Neural crest cell (in vitro differentiated cells): ENCODE data around the gene ETFRF1. TPM values are rescaled to one million over a fixed set of nuclear protein-coding genes. Genes with fewer than 3 reads are reported as not detected.

Source experiments
- DNase-seq: peaks from one replicate; pipeline ENCODE4 v3.0.0; 2021; ENCODE audit warnings: low read depth, mixed read lengths, low spot score
- H3K27ac Mint-ChIP-seq: one replicate; pipeline ENCODE4 v1.8.0; 2021; ENCODE audit warnings: mild to moderate bottlenecking, mixed read lengths; ENCODE audit not compliant: unreplicated experiment
- H3K27me3 Mint-ChIP-seq: 2 replicates; pipeline ENCODE4 v1.8.0; 2021; ENCODE audit warnings: low read depth, mild to moderate bottlenecking, mixed read lengths
- H3K36me3 Mint-ChIP-seq: 2 replicates; pipeline ENCODE4 v1.8.0; 2021; ENCODE audit warnings: low read depth, mild to moderate bottlenecking, mixed read lengths
- H3K4me1 Mint-ChIP-seq: 2 replicates; pipeline ENCODE4 v1.8.0; 2021; ENCODE audit warnings: mixed read lengths
- H3K4me3 Mint-ChIP-seq: one replicate; pipeline ENCODE4 v1.8.0; 2021; ENCODE audit warnings: mild to moderate bottlenecking, mixed read lengths
- H3K9me3 Mint-ChIP-seq: 2 replicates; pipeline ENCODE4 v1.8.0; 2021; ENCODE audit warnings: mixed read lengths
- total RNA-seq: library from RNA; stranded (reverse); gene quantifications from 2 replicates; pipeline ENCODE4 v1.2.1, GENCODE V29; 2021
- TF ChIP-seq, protein P1 (sequence below): fragments of 200-600 bp; sonication (generic); conservative IDR thresholded peaks from 2 replicates; pipeline ENCODE4 v1.5.0; 2021; ENCODE audit warnings: antibody characterized with exemption, mild to moderate bottlenecking

ETFRF1 gene
- total RNA-seq, 1 donor from 2014 or later: 14.1 TPM

DNA sequence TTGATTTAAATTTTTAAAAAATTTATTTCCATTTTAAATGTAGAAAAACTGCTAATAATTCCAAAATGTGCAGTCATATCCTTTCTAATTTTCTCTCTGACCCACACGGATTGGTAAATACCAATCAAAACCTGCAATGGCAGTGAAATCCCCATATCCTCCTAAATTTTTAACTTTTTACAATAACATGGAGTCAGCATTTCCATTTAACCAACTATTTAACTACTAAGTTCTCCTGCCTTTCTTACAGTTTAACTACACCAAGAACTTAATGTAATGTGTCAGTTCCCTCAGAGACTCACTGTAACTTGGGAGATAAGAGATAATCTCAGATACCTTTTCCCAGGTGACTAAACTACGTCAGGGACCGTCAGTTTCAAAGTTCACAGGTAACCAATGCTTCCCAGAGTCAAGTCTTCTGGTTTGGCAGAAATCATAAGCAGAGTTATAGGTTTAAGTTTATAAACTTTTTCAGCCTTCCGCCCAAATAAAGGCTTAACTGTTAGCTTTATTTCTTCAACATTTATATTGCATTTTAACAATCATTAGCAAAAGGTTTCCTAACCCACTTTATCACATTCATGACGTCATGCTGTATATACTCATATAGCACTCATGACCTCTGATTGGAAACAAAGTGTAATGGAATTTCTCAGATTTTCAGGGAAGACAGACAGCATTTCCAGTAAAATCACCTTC, 48.1 kb downstream of the ETFRF1 start:
- H3K27ac Mint-ChIP-seq: no peak overlapping the region
- TF ChIP-seq, protein P1, sequence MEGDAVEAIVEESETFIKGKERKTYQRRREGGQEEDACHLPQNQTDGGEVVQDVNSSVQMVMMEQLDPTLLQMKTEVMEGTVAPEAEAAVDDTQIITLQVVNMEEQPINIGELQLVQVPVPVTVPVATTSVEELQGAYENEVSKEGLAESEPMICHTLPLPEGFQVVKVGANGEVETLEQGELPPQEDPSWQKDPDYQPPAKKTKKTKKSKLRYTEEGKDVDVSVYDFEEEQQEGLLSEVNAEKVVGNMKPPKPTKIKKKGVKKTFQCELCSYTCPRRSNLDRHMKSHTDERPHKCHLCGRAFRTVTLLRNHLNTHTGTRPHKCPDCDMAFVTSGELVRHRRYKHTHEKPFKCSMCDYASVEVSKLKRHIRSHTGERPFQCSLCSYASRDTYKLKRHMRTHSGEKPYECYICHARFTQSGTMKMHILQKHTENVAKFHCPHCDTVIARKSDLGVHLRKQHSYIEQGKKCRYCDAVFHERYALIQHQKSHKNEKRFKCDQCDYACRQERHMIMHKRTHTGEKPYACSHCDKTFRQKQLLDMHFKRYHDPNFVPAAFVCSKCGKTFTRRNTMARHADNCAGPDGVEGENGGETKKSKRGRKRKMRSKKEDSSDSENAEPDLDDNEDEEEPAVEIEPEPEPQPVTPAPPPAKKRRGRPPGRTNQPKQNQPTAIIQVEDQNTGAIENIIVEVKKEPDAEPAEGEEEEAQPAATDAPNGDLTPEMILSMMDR: no peak
- H3K27me3 Mint-ChIP-seq: no peaks in the 10 kb centered on the region
- peaks cover 11% of the 10 kb centered on the region for H3K4me1 Mint-ChIP-seq
- peaks cover 10% of the 10 kb centered on the region for H3K36me3 Mint-ChIP-seq
- peaks cover 3% of the 10 kb centered on the region for H3K9me3 Mint-ChIP-seq
- DNase-seq: no peak
- no peak overlapping the region for H3K4me3 Mint-ChIP-seq

DNA sequence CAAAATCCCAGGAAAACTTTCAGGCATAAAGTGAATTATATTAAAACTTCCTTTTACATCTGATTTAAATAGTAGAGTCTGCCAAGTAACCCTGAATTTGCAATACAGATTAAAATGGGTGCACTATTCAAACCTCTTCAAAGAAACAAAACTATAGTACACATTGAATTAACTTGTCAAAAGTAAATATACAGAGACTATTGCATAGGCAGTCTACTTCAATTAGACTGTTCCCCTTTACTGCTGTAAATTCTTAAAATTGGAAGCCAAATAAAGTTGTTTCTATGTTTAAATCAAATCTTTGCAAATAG, 48.6 kb downstream of the ETFRF1 start:
- Mint-ChIP-seq H3K9me3 (peaks cover 3% of the 10 kb centered on the region), H3K27me3 (no peaks in the 10 kb centered on the region), H3K36me3 (peaks cover 10% of the 10 kb centered on the region), H3K4me1 (peaks cover 14% of the 10 kb centered on the region), H3K27ac (no peak overlapping the region), H3K4me3 (no peak overlapping the region)
- no peak for DNase-seq
- TF ChIP-seq, protein P1: no peak

DNA sequence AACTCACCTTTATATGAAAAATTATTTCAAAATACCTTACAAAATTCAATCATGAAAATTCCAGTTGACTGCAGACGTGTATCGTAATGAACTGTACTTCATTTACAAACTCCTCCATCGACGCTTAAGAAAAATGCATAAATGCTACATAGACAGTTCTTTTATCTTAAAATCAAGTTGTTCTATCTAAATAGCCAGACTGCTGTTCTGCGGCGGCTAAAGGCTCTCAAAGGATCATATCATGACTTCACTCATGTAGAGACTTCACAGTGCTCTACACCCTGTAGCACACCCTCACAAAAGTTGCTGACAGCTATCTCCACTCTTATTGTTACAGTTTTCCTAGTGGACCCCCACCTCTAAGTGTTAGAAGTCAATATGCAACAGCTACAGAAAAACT, 50.5 kb downstream of the ETFRF1 start:
- Mint-ChIP-seq H3K27ac (no peak overlapping the region), H3K36me3 (peaks cover 7% of the 10 kb centered on the region), H3K4me1 (peaks cover 21% of the 10 kb centered on the region), H3K9me3 (peaks cover 3% of the 10 kb centered on the region), H3K4me3 (peak overlapping the region; percentile 67), H3K27me3 (no peaks in the 10 kb centered on the region)
- TF ChIP-seq, protein P1: no peak
- DNase-seq: no peak

DNA sequence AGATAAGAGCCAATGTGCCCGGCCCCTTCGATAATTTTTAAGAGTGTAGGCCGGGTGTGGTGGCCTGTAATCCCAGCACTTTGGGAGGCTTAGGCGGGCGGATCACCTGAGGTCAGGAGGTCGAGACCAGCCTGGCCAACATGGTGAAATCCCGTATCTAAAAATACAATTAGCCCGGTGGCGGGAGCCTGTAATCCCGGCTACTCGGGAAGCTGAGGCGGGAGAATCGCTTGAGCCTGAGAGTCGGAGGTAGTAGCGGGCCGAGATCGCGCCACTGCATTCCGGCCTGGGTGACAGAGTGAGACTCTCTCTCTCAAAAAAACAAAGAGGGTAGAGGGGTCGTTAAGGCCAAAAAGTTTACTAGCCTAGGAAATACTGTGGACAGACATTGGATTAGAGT, 53.1 kb downstream of the ETFRF1 start:
- TF ChIP-seq, protein P1: no peak
- H3K27ac Mint-ChIP-seq: no peak overlapping the region
- peaks cover 26% of the 10 kb centered on the region for H3K4me1 Mint-ChIP-seq
- peaks cover 19% of the 10 kb centered on the region for H3K27me3 Mint-ChIP-seq
- H3K4me3 Mint-ChIP-seq: peak overlapping the region; percentile 85
- peaks cover 3% of the 10 kb centered on the region for H3K9me3 Mint-ChIP-seq
- no peak for DNase-seq
- H3K36me3 Mint-ChIP-seq: peaks cover 7% of the 10 kb centered on the region

DNA sequence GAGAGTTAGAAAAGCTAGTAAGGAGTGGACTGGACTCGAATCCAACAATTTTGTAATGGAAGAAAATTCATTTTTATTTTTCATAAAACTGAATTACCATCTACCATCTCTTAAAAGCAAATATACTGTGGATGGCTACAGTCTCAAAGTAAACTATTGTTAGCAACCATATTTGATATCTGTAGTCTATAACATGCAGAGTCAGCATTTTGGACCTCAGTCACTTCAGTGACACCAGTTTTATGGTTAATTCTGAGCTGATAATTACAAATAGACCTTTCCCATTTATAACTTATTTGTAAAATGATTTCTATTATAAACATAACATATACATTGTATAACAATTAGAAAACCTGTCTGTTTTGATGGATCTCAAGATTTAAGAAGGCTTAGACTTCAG, 53.7 kb downstream of the ETFRF1 start:
- no peak for DNase-seq
- peaks cover 7% of the 10 kb centered on the region for H3K36me3 Mint-ChIP-seq
- TF ChIP-seq, protein P1: no peak
- peaks cover 3% of the 10 kb centered on the region for H3K9me3 Mint-ChIP-seq
- H3K4me1 Mint-ChIP-seq: peaks cover 26% of the 10 kb centered on the region
- H3K4me3 Mint-ChIP-seq: peak overlapping the region; percentile 95
- no peak overlapping the region for H3K27ac Mint-ChIP-seq
- H3K27me3 Mint-ChIP-seq: peaks cover 25% of the 10 kb centered on the region
